ENCODE results near the gene DDX41.

DNA sequence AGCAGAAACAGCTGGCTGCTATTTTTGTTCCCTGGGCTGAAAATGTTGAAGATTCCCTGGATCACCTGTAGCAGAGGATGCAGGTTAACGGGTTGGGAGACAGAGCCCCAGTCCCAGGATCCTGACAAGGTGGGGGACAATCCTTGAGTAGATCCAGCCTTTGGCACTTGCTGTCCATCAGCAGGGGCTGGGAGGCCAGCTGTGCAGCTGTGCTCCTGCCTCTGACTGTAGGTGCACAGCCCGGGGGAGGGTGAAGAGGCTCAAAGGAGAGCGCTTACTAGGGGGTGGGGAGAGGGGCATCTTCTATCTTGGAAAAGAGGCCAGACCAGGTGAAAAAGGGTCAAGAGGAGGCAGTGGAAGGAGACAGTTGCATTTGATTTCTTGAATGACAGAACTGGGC, 3.5 kb upstream of the DDX41 start:
- TF ChIP-seq, protein P1, sequence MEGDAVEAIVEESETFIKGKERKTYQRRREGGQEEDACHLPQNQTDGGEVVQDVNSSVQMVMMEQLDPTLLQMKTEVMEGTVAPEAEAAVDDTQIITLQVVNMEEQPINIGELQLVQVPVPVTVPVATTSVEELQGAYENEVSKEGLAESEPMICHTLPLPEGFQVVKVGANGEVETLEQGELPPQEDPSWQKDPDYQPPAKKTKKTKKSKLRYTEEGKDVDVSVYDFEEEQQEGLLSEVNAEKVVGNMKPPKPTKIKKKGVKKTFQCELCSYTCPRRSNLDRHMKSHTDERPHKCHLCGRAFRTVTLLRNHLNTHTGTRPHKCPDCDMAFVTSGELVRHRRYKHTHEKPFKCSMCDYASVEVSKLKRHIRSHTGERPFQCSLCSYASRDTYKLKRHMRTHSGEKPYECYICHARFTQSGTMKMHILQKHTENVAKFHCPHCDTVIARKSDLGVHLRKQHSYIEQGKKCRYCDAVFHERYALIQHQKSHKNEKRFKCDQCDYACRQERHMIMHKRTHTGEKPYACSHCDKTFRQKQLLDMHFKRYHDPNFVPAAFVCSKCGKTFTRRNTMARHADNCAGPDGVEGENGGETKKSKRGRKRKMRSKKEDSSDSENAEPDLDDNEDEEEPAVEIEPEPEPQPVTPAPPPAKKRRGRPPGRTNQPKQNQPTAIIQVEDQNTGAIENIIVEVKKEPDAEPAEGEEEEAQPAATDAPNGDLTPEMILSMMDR (IDR thresholded peaks at IDR 0.05; ENCODE audit: extremely low read depth in 1 of 2, insufficient read depth in 1 of 2, low read depth in 1 of 2, low read length in 2 of 2) = no peak
- TF ChIP-seq, protein P2, sequence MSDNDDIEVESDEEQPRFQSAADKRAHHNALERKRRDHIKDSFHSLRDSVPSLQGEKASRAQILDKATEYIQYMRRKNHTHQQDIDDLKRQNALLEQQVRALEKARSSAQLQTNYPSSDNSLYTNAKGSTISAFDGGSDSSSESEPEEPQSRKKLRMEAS (IDR thresholded peaks at IDR 0.05; ENCODE audit: insufficient read depth, insufficient read length) = no peak
- TF ChIP-seq POLR2A (IDR thresholded peaks at IDR 0.05; ENCODE audit: low read depth, low read length) (no peak), FOS (IDR thresholded peaks at IDR 0.05; ENCODE audit: borderline replicate concordance, insufficient read depth, low read length) (no peak), EZH2 (IDR thresholded peaks at IDR 0.05; ENCODE audit: borderline replicate concordance, low read depth, low read length, severe bottlenecking) (no peak), POLR2AphosphoS5 (IDR thresholded peaks at IDR 0.05; ENCODE audit: insufficient read depth, low read depth, low read length) (no peak)

Data from endothelial cell of umbilical vein (primary cell).